Measurements from ENCODE around the gene AGXT. TPM values are rescaled to one million over a fixed set of nuclear protein-coding genes. Genes with fewer than 3 reads are reported as not detected.

Gene AGXT
- total RNA-seq, 4 donors from 2014 or later = 0.80 TPM; not detected in 3

- TF ChIP-seq POLR2A (IDR thresholded peaks at IDR 0.05) (no peak), CTCF (IDR thresholded peaks at IDR 0.05) (no peak), POLR2AphosphoS5 (IDR thresholded peaks at IDR 0.05) (no peak), EP300 (IDR thresholded peaks at IDR 0.05) (no peak)
- peak; percentile 76 to 91 for DNase-seq (ENCODE audit: low spot score in 2 of 2)
- Histone ChIP-seq H3K4me1 (peaks cover 47% of the 10 kb centered on the region), H3K27me3 (no peaks in the 10 kb centered on the region), H3K9me3 (no peaks in the 10 kb centered on the region), H3K4me3 (no peak overlapping the region), H3K36me3 (no peaks in the 10 kb centered on the region), H3K27ac (peak overlapping the region; percentile 57)
- 33% methylated on average over 4 of the region's 13 CpGs for WGBS
Measured at GRCh38 chr2:240921311-240921994, 52.8 kb downstream of the AGXT start.

- Histone ChIP-seq H3K27me3 (no peaks in the 10 kb centered on the region), H3K4me3 (no peak overlapping the region), H3K4me1 (peaks cover 43% of the 10 kb centered on the region), H3K9me3 (no peaks in the 10 kb centered on the region), H3K36me3 (no peaks in the 10 kb centered on the region), H3K27ac (no peak overlapping the region)
- TF ChIP-seq POLR2A (IDR thresholded peaks at IDR 0.05) = no peak
- TF ChIP-seq EP300 (IDR thresholded peaks at IDR 0.05) = no peak
- TF ChIP-seq CTCF (IDR thresholded peaks at IDR 0.05) = no peak
- no peak for TF ChIP-seq POLR2AphosphoS5 (IDR thresholded peaks at IDR 0.05)
- peak in 1 of 2 donors; percentile 75 for DNase-seq (ENCODE audit: low spot score in 2 of 2)
- 60% methylated on average over 1 of the region's 1 CpG for WGBS
Measured at GRCh38 chr2:240921995-240922244, 53.3 kb downstream of the AGXT start.

- Histone ChIP-seq H3K9me3 (no peaks in the 10 kb centered on the region), H3K27me3 (no peaks in the 10 kb centered on the region), H3K4me3 (no peak overlapping the region), H3K4me1 (peaks cover 38% of the 10 kb centered on the region), H3K27ac (no peak overlapping the region), H3K36me3 (no peaks in the 10 kb centered on the region)
- DNase-seq (ENCODE audit: low spot score in 2 of 2) = peak; percentile 66 to 76
- WGBS = 91% methylated on average over 12 of the region's 18 CpGs
- TF ChIP-seq CTCF (IDR thresholded peaks at IDR 0.05) = no peak
- TF ChIP-seq EP300 (IDR thresholded peaks at IDR 0.05) = no peak
- no peak for TF ChIP-seq POLR2A (IDR thresholded peaks at IDR 0.05)
- no peak for TF ChIP-seq POLR2AphosphoS5 (IDR thresholded peaks at IDR 0.05)
Measured at GRCh38 chr2:240922245-240922981, 53.8 kb downstream of the AGXT start.

GRCh38 chr2:240922982-240923537, 54.4 kb downstream of the AGXT start:
- peak; percentile 52 to 67 for DNase-seq (ENCODE audit: low spot score in 2 of 2)
- TF ChIP-seq EP300 (IDR thresholded peaks at IDR 0.05) = no peak
- H3K27me3 ChIP-seq = no peaks in the 10 kb centered on the region
- H3K27ac ChIP-seq = no peak overlapping the region
- peaks cover 31% of the 10 kb centered on the region for H3K4me1 ChIP-seq
- no peak overlapping the region for H3K4me3 ChIP-seq
- 74% methylated on average over 9 of the region's 15 CpGs for WGBS
- no peaks in the 10 kb centered on the region for H3K9me3 ChIP-seq
- H3K36me3 ChIP-seq = no peaks in the 10 kb centered on the region

- H3K9me3 ChIP-seq = no peaks in the 10 kb centered on the region
- H3K4me3 ChIP-seq = no peak overlapping the region
- H3K27me3 ChIP-seq = no peaks in the 10 kb centered on the region
- peaks cover 26% of the 10 kb centered on the region for H3K4me1 ChIP-seq
- TF ChIP-seq POLR2A (IDR thresholded peaks at IDR 0.05) = no peak
- no peak for TF ChIP-seq POLR2AphosphoS5 (IDR thresholded peaks at IDR 0.05)
- no peak for TF ChIP-seq EP300 (IDR thresholded peaks at IDR 0.05)
- TF ChIP-seq CTCF (IDR thresholded peaks at IDR 0.05) = no peak
- no peaks in the 10 kb centered on the region for H3K36me3 ChIP-seq
- H3K27ac ChIP-seq = no peak overlapping the region
- peak; percentile 62 to 65 for DNase-seq (ENCODE audit: low spot score in 2 of 2)
- 48% methylated on average over 11 of the region's 14 CpGs for WGBS
Measured at GRCh38 chr2:240925191-240925567, 56.6 kb downstream of the AGXT start.
